Gastroesophageal sphincter (tissue), 4 donors: Measurements from ENCODE around the gene MMP25. TPM values are rescaled to one million over a fixed set of nuclear protein-coding genes. Genes with fewer than 3 reads are reported as not detected.

Experiments used
- ATAC-seq: fragments of 150-250 bp; one replicate; pipeline ENCODE4 v1.9.1; 2016; ENCODE audit warnings: mild to moderate bottlenecking, moderate library complexity
- H3K27ac ChIP-seq, 4 donors: fragments of 200-600 bp; sonication (generic) in 3 of 4; 1 replicate in 3 of 4; 2 replicates in 1 of 4; pipeline ENCODE4 v1.5.1; 2016 to 2019
- H3K27me3 ChIP-seq: fragments of 200-600 bp; sonication (generic); one replicate; pipeline ENCODE4 v1.5.1; 2019
- H3K36me3 ChIP-seq, 2 donors: fragments of 200-600 bp; sonication (generic); one replicate each; pipeline ENCODE4 v1.5.1; 2019; ENCODE audit warnings: control low read depth in 1 of 2
- H3K4me1 ChIP-seq, 3 donors: fragments of 200-600 bp; sonication (generic); 1 replicate in 2 of 3; 2 replicates in 1 of 3; pipeline ENCODE4 v1.5.1; 2016 to 2019; ENCODE audit warnings: control low read depth in 2 of 3
- H3K4me3 ChIP-seq, 2 donors: fragments of 200-600 bp; sonication (generic); one replicate each; pipeline ENCODE4 v1.5.1; 2019; ENCODE audit warnings: mild to moderate bottlenecking in 1 of 2, moderate library complexity in 1 of 2
- H3K9me3 ChIP-seq, 3 donors: fragments of 200-600 bp; sonication (generic); one replicate each; pipeline ENCODE4 v1.5.1; 2017 to 2019; ENCODE audit warnings: control low read depth in 2 of 3
- EP300 ChIP-seq: sonication (generic); formaldehyde crosslinking; IDR thresholded peaks from one replicate; pipeline ENCODE4 v1.6.1; 2017; ENCODE audit warnings: antibody characterized with exemption, mild to moderate bottlenecking
- POLR2A ChIP-seq, 2 donors: fragments of 450-650 bp; IDR thresholded peaks; one replicate each; pipeline ENCODE4 v1.6.1; 2017; ENCODE audit warnings: antibody characterized with exemption in 2 of 2, mild to moderate bottlenecking in 2 of 2, moderate library complexity in 1 of 2
- POLR2AphosphoS5 ChIP-seq: sonication (generic); formaldehyde crosslinking; IDR thresholded peaks from one replicate; pipeline ENCODE4 v1.6.1; 2017; ENCODE audit warnings: antibody characterized with exemption
- WGBS, 2 donors: methylation state at CpG; one replicate each; pipeline ENCODE4 v1.1.5; 2018; ENCODE audit warnings: low coverage in 1 of 2; 5-methylcytosine and 5-hydroxymethylcytosine counted together
- total RNA-seq, 4 donors: library from RNA; depleted of rRNA; stranded (reverse); fragments of >200 nt; gene quantifications; one replicate each; pipeline ENCODE4 v1.1.0, GENCODE V29; 2016
- TF ChIP-seq, protein P1 (sequence below), 4 experiments: fragments of 200-600 bp in 2 of 4; fragments of 450-650 bp in 2 of 4; sonication (generic) in 1 of 4; IDR thresholded peaks; one replicate each; pipeline ENCODE4 v1.5.1; 2017 to 2019; ENCODE audit warnings: antibody characterized with exemption in 4 of 4, mild to moderate bottlenecking in 2 of 4, moderate library complexity in 2 of 4

MMP25 gene
- total RNA-seq, 4 donors from 2014 or later: 1.6 to 2.6 TPM; not detected in 2

DNA sequence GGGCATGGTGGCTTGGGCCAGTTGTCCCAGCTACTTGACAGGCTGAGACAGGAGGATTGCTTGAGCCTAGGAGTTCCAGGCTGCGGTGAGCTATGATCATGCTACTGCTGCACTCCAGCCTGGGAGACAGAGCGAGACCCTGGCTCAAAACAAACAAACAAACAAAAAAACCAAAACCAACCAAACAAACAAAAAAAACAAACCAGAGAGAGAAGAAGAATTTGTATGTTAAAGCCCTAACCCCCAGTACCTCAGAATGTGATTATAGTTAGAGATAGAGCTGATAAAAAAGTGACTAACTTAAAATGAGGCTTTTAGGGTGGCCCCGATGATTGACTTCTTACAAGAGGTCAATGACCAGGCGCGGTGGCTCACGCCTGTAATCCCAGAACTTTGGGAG, 1.7 kb upstream of the MMP25 start:
- Histone ChIP-seq H3K27ac (no peak overlapping the region), H3K36me3 (no peaks in the 10 kb centered on the region), H3K27me3 (peaks cover 98% of the 10 kb centered on the region), H3K4me1 (peaks cover 0 to 27% (median 18%) of the 10 kb centered on the region in 3 donors), H3K4me3 (no peak overlapping the region), H3K9me3 (no peaks in the 10 kb centered on the region)
- no peak for TF ChIP-seq POLR2AphosphoS5
- no peak for TF ChIP-seq POLR2A (IDR thresholded peaks at IDR 0.05)
- no peak for TF ChIP-seq EP300
- TF ChIP-seq, protein P1, sequence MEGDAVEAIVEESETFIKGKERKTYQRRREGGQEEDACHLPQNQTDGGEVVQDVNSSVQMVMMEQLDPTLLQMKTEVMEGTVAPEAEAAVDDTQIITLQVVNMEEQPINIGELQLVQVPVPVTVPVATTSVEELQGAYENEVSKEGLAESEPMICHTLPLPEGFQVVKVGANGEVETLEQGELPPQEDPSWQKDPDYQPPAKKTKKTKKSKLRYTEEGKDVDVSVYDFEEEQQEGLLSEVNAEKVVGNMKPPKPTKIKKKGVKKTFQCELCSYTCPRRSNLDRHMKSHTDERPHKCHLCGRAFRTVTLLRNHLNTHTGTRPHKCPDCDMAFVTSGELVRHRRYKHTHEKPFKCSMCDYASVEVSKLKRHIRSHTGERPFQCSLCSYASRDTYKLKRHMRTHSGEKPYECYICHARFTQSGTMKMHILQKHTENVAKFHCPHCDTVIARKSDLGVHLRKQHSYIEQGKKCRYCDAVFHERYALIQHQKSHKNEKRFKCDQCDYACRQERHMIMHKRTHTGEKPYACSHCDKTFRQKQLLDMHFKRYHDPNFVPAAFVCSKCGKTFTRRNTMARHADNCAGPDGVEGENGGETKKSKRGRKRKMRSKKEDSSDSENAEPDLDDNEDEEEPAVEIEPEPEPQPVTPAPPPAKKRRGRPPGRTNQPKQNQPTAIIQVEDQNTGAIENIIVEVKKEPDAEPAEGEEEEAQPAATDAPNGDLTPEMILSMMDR (IDR thresholded peaks at IDR 0.05): no peak
- ATAC-seq: no peak
- WGBS, 2 donors: 81 to 83% methylated on average over 4 to 6 of the region's 6 CpGs

DNA sequence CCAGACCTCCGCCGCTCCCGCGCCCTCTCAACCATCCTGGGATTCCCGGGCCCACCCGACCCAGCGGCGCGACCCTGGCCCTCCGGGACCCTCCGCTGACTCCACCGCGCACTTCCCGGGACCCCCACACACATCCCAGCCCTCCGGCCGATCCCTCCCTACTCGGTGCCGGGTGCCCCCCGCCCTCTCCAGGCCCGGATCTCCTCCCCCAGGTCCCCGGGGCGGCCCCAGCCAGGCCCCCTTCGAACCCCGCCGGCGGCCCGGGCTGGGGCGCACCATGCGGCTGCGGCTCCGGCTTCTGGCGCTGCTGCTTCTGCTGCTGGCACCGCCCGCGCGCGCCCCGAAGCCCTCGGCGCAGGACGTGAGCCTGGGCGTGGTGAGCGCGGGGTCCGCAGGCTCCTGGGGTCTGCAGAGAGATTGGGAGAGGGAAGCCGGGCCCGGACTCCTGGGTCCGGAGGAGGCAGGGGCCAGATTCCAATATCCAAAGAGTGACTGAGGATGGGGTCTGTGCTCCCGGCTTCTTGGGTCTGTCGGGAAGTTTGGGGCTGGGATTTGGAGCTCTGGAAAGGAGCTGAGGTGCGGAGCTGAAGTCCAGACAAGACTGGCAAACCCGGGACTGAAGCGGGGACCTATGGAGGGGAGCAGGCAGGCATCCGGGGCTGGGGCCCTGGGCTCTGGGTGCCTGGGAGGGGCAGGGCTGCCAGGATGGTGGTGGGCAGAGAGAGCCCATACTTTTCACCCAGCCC, 453 bp downstream of the MMP25 start:
- H3K36me3 ChIP-seq: no peaks in the 10 kb centered on the region
- peaks cover 0 to 27% (median 18%) of the 10 kb centered on the region in 3 donors for H3K4me1 ChIP-seq
- H3K9me3 ChIP-seq: no peaks in the 10 kb centered on the region
- WGBS, 2 donors: 0% methylated on average over 1 of the region's 54 CpGs
- H3K27me3 ChIP-seq: peaks cover 98% of the 10 kb centered on the region
- H3K4me3 ChIP-seq: peak overlapping the region in 1 of 2 donors; percentile 51
- ATAC-seq: no peak
- no peak overlapping the region for H3K27ac ChIP-seq
- TF ChIP-seq, protein P1 (IDR thresholded peaks at IDR 0.05): no peak

GRCh38 chr16:3047387-3047720, 993 bp downstream of the MMP25 start:
- TF ChIP-seq POLR2A (IDR thresholded peaks at IDR 0.05) (no peak), EP300 (no peak), POLR2AphosphoS5 (no peak)
- TF ChIP-seq, protein P1 (IDR thresholded peaks at IDR 0.05): no peak
- no peaks in the 10 kb centered on the region for H3K36me3 ChIP-seq
- peaks cover 99% of the 10 kb centered on the region for H3K27me3 ChIP-seq
- H3K4me1 ChIP-seq: peaks cover 0 to 27% (median 18%) of the 10 kb centered on the region in 3 donors
- ATAC-seq: no peak
- no peak overlapping the region for H3K4me3 ChIP-seq
- no peak overlapping the region for H3K27ac ChIP-seq
- H3K9me3 ChIP-seq: no peaks in the 10 kb centered on the region
- WGBS, 2 donors: 40% methylated on average over 1 of the region's 13 CpGs; no CpG with 5 or more reads in 1 of the 2 donors

GRCh38 chr16:3049921-3050481, 3.6 kb downstream of the MMP25 start:
- Histone ChIP-seq H3K36me3 (no peaks in the 10 kb centered on the region), H3K4me3 (no peak overlapping the region), H3K27me3 (peaks cover 73% of the 10 kb centered on the region), H3K27ac (no peak overlapping the region), H3K4me1 (peaks cover 0 to 24% (median 18%) of the 10 kb centered on the region in 3 donors), H3K9me3 (no peaks in the 10 kb centered on the region)
- WGBS, 2 donors: 76 to 94% methylated on average over 3 to 5 of the region's 26 CpGs
- TF ChIP-seq EP300 (no peak), POLR2AphosphoS5 (no peak), POLR2A (IDR thresholded peaks at IDR 0.05) (no peak)
- TF ChIP-seq, protein P1 (IDR thresholded peaks at IDR 0.05): no peak
- ATAC-seq: no peak

- 72 to 87% methylated on average over 4 to 5 of the region's 5 CpGs for WGBS, 2 donors
- H3K4me3 ChIP-seq: no peak overlapping the region
- H3K27me3 ChIP-seq: peaks cover 68% of the 10 kb centered on the region
- H3K27ac ChIP-seq: no peak overlapping the region
- no peaks in the 10 kb centered on the region for H3K36me3 ChIP-seq
- H3K4me1 ChIP-seq: peaks cover 0 to 20% (median 16%) of the 10 kb centered on the region in 3 donors
- no peaks in the 10 kb centered on the region for H3K9me3 ChIP-seq
- no peak for TF ChIP-seq EP300
- no peak for TF ChIP-seq POLR2AphosphoS5
- TF ChIP-seq, protein P1 (IDR thresholded peaks at IDR 0.05): no peak
- TF ChIP-seq POLR2A (IDR thresholded peaks at IDR 0.05): no peak
- no peak for ATAC-seq
Measured at GRCh38 chr16:3050487-3050886, 4.1 kb downstream of the MMP25 start.
